ENCODE measurements around the gene NRROS.

GRCh38 chr3:196651819-196652218 is 12.3 kb downstream of the NRROS start:
- TF ChIP-seq, protein P1, sequence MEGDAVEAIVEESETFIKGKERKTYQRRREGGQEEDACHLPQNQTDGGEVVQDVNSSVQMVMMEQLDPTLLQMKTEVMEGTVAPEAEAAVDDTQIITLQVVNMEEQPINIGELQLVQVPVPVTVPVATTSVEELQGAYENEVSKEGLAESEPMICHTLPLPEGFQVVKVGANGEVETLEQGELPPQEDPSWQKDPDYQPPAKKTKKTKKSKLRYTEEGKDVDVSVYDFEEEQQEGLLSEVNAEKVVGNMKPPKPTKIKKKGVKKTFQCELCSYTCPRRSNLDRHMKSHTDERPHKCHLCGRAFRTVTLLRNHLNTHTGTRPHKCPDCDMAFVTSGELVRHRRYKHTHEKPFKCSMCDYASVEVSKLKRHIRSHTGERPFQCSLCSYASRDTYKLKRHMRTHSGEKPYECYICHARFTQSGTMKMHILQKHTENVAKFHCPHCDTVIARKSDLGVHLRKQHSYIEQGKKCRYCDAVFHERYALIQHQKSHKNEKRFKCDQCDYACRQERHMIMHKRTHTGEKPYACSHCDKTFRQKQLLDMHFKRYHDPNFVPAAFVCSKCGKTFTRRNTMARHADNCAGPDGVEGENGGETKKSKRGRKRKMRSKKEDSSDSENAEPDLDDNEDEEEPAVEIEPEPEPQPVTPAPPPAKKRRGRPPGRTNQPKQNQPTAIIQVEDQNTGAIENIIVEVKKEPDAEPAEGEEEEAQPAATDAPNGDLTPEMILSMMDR (IDR thresholded peaks at IDR 0.05; ENCODE audit: insufficient read depth, low read length, poor library complexity, severe bottlenecking): no peak
- no peak for TF ChIP-seq EZH2phosphoT487 (conservative IDR thresholded peaks at IDR 0.05; ENCODE audit: low read length)

Measured in SU-DHL-6 (cell line).